ENCODE measurements around the gene RAB11FIP3.

DNA sequence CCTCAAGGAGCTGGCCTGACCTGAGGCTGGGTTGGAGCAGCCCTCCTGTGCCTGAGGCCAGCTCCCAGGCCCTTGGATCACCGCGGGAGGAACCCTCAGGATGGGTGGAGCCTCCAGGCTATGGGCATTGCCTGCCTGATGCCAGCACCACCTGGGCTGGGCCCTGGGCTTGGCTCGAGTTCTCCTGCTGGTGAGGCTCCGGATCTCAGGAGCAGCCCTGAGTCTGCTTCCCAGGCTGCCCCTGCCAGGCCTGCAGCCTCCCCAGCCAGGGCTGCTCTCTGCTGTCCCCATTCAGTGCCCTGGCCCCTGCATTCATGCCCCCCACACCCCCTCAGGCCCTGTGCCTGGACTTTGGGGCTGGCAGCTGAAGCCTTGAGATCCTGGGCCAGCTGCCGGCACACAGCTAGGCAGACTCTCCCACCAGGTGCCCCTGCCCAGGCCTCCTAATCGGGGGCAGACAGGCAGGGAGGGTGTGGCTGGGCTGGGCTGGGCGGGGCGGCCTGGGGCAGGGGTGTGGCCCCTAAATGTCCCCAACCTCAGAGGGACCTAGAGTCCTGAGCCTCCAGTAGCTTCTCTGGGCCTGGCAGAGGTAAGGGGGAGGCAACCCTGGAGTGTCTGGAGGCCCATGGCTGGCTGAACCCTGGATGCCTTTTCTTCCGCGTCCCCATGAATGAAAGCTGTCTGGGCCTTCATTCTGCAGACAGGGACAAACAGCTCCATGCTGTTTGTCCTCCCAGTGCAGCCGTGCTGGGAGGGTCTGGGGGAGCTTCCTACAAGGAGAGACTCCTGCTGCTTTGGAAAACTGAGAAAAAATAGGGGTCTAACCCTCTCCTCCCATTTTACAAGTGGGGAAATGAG is 143.2 kb downstream of the RAB11FIP3 start:
- TF ChIP-seq, protein P1, sequence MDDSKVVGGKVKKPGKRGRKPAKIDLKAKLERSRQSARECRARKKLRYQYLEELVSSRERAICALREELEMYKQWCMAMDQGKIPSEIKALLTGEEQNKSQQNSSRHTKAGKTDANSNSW (CRISPR knock-in tag; IDR thresholded peaks at IDR 0.05; ENCODE audit: borderline replicate concordance), result no peak
- no peak for TF ChIP-seq ZNF740 (CRISPR knock-in tag; IDR thresholded peaks at IDR 0.05)
- TF ChIP-seq GTF2F1 (IDR thresholded peaks at IDR 0.05; ENCODE audit: low read length), result no peak
- TF ChIP-seq, protein P2, sequence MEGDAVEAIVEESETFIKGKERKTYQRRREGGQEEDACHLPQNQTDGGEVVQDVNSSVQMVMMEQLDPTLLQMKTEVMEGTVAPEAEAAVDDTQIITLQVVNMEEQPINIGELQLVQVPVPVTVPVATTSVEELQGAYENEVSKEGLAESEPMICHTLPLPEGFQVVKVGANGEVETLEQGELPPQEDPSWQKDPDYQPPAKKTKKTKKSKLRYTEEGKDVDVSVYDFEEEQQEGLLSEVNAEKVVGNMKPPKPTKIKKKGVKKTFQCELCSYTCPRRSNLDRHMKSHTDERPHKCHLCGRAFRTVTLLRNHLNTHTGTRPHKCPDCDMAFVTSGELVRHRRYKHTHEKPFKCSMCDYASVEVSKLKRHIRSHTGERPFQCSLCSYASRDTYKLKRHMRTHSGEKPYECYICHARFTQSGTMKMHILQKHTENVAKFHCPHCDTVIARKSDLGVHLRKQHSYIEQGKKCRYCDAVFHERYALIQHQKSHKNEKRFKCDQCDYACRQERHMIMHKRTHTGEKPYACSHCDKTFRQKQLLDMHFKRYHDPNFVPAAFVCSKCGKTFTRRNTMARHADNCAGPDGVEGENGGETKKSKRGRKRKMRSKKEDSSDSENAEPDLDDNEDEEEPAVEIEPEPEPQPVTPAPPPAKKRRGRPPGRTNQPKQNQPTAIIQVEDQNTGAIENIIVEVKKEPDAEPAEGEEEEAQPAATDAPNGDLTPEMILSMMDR (CRISPR knock-in tag; IDR thresholded peaks at IDR 0.05), result no peak
